Adrenal gland (tissue), 12 donors: ENCODE measurements around the gene ICE1. TPM values are rescaled to one million over a fixed set of nuclear protein-coding genes. Genes with fewer than 3 reads are reported as not detected.

Source experiments
- DNase-seq, 7 donors: peaks; one replicate each; pipeline ENCODE4 v3.0.0-alpha.2; 2019 to 2020
- H3K27ac ChIP-seq, 5 donors: fragments of 200-600 bp; sonication (generic) in 4 of 5; 1 replicate in 3 of 5; 2 replicates in 2 of 5; pipeline versions ENCODE4 v1.5.1 to v1.8.0; 2016 to 2020; ENCODE audit warnings: mild to moderate bottlenecking in 1 of 5
- H3K27me3 ChIP-seq: fragments of 200-600 bp; 2 replicates; pipeline ENCODE4 v1.8.0; 2021
- H3K36me3 ChIP-seq, 2 donors: fragments of 200-600 bp; replicated peaks in 1 of 2; 1 replicate in 1 of 2; 2 replicates in 1 of 2; pipeline versions ENCODE4 v1.5.1 to v1.8.0; 2018 to 2022
- H3K4me1 ChIP-seq, 2 donors: fragments of 200-600 bp; replicated peaks in 1 of 2; 1 replicate in 1 of 2; 2 replicates in 1 of 2; pipeline versions ENCODE4 v1.5.1 to v1.8.0; 2018 to 2021
- H3K4me3 ChIP-seq, 4 donors: fragments of 200-600 bp; sonication (generic) in 3 of 4; one replicate each; pipeline ENCODE4 v1.5.1; 2016 to 2018
- H3K9me3 ChIP-seq, 3 donors: fragments of 200-600 bp; sonication (generic) in 1 of 3; replicated peaks in 1 of 3; 1 replicate in 2 of 3; 2 replicates in 1 of 3; pipeline versions ENCODE4 v1.5.1 to v1.8.0; 2016 to 2021
- POLR2A ChIP-seq, 2 donors: fragments of 450-650 bp; IDR thresholded peaks; one replicate each; pipeline ENCODE4 v1.6.1; 2017; ENCODE audit warnings: antibody characterized with exemption in 2 of 2, mild to moderate bottlenecking in 2 of 2, moderate library complexity in 1 of 2
- WGBS, 4 donors: extraction: QIAGEN DNeasy Blood & Tissue Kit in 2 of 4; methylation state at CpG; one replicate each; pipeline versions ENCODE4 v1.1.5 to v1.1.7; 2013 to 2017; 5-methylcytosine and 5-hydroxymethylcytosine counted together
- intact Hi-C, 2 donors: fragments of 100-400 bp; cut with DNase I; formaldehyde crosslinking; loops; one replicate each; pipeline versions ENCODE4 v1.14.1 to v1.15.0; 2022 to 2023
- polyA plus RNA-seq, 3 donors: library from polyadenylated mRNA; stranded (reverse); fragments of 200-250 nt in 2 of 3; fragments of 350-450 nt in 1 of 3; fragmentation: Illumina TruSeq in 1 of 3; extraction: RNeasy Lipid Tissue Mini Kit (QIAGEN cat#74804) in 1 of 3; gene quantifications; one replicate each; pipeline ENCODE4 v1.2.3, GENCODE V29; 2013 to 2014
- total RNA-seq, 9 donors: library from RNA; depleted of rRNA in 4 of 9; stranded (reverse); fragments of >200 nt in 4 of 9; fragments of 120-200 nt in 1 of 9; fragmentation: NEBNext Ultra II Directional in 1 of 9; extraction: Animal tissue kit (Norgen Biotek cat#: 25700) in 1 of 9; gene quantifications; one replicate each; pipeline versions ENCODE4 v1.1.0 to v1.2.4, GENCODE V29; 2013 to 2023
- TF ChIP-seq, protein P1 (sequence below), 6 experiments: fragments of 450-650 bp in 4 of 6; fragments of 200-600 bp in 2 of 6; sonication (generic) in 1 of 6; IDR thresholded peaks; 1 replicate in 5 of 6; 2 replicates in 1 of 6; pipeline versions ENCODE4 v1.5.1 to v1.8.0; 2016 to 2021; ENCODE audit warnings: antibody characterized with exemption in 6 of 6, mild to moderate bottlenecking in 2 of 6, moderate library complexity in 1 of 6
- donor health status: healthy with polysubstance abuse.
- donor health status: Bipolar disorder and iron deficiency.
- donor health status: DM: yes; HTN: yes; CAD: no.
- donor health status: DM: no; HTN: no; CAD: no.
- donor health status: DM: no; HTN: no; CAD: no.
- donor health status: DM: yes; HTN: yes; CAD: no.

ICE1 gene
- total and polyA plus RNA-seq, 12 donors = 6.0 to 33.7 (median 21.2) TPM

DNA sequence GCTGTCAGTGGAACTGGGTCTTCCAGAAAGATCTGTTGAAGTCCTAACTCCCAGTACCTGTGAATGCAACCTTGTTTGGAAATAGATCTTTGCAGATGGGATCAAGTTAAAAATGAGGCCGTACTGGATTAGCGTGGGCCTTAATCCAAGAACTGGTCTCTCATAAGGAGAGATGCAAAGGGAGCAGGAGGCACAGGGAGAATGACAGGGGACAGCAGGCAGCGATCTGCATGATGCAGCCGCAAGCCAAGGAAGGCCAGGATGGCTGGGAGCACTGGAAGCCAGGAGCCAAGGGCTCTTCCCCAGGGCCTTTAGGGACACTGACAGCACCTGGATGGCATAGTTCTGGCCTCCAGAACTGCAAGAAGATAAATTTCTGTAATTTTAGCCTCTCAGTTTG is 114.4 kb downstream of the ICE1 start:
- no peak overlapping the region for H3K4me3 ChIP-seq
- intact Hi-C loops = no loop called here
- no peak for TF ChIP-seq POLR2A (IDR thresholded peaks at IDR 0.05)
- TF ChIP-seq, protein P1, sequence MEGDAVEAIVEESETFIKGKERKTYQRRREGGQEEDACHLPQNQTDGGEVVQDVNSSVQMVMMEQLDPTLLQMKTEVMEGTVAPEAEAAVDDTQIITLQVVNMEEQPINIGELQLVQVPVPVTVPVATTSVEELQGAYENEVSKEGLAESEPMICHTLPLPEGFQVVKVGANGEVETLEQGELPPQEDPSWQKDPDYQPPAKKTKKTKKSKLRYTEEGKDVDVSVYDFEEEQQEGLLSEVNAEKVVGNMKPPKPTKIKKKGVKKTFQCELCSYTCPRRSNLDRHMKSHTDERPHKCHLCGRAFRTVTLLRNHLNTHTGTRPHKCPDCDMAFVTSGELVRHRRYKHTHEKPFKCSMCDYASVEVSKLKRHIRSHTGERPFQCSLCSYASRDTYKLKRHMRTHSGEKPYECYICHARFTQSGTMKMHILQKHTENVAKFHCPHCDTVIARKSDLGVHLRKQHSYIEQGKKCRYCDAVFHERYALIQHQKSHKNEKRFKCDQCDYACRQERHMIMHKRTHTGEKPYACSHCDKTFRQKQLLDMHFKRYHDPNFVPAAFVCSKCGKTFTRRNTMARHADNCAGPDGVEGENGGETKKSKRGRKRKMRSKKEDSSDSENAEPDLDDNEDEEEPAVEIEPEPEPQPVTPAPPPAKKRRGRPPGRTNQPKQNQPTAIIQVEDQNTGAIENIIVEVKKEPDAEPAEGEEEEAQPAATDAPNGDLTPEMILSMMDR (IDR thresholded peaks at IDR 0.05) = no peak
- no peaks in the 10 kb centered on the region for H3K36me3 ChIP-seq
- H3K4me1 ChIP-seq = peaks cover 0 to under 1% of the 10 kb centered on the region in 2 donors
- H3K27me3 ChIP-seq = no peaks in the 10 kb centered on the region
- WGBS, 4 donors = 91 to 95% (median 94%) methylated on average over 4 of the region's 4 CpGs
- peak overlapping the region in 1 of 5 donors; percentile 72 for H3K27ac ChIP-seq
- DNase-seq = no peak
- no peaks in the 10 kb centered on the region for H3K9me3 ChIP-seq

DNA sequence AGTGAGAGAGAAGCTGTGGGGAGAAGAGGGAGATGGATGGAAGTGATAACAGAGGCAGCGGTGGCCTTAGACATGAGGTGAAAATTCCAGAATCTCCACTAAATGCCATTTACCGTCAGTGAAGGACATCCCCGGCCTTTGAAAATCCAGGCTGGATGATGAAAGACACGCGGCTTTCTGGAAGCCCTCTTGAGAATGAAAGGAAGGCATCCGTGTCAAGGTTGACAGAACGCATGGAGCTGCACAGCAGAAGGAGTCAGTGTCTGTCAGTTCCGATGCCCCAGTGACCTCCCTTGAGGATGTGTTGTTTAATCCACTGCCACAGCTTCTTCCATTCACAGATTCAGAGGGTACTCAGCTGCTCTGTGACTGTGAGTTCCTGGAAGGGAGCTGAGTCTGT is 114.9 kb downstream of the ICE1 start:
- WGBS, 4 donors = 40 to 52% (median 44%) methylated on average over 8 of the region's 8 CpGs
- Histone ChIP-seq H3K9me3 (no peaks in the 10 kb centered on the region), H3K4me3 (no peak overlapping the region), H3K27ac (peak overlapping the region in 1 of 5 donors; percentile 72), H3K4me1 (no peaks in the 10 kb centered on the region), H3K36me3 (no peaks in the 10 kb centered on the region), H3K27me3 (no peaks in the 10 kb centered on the region)
- peak in 6 of 7 donors; percentile 46 to 85 (median 67) for DNase-seq
- no peak for TF ChIP-seq POLR2A (IDR thresholded peaks at IDR 0.05)
- TF ChIP-seq, protein P1 (IDR thresholded peaks at IDR 0.05) = no peak
- intact Hi-C loops = no loop called here

DNA sequence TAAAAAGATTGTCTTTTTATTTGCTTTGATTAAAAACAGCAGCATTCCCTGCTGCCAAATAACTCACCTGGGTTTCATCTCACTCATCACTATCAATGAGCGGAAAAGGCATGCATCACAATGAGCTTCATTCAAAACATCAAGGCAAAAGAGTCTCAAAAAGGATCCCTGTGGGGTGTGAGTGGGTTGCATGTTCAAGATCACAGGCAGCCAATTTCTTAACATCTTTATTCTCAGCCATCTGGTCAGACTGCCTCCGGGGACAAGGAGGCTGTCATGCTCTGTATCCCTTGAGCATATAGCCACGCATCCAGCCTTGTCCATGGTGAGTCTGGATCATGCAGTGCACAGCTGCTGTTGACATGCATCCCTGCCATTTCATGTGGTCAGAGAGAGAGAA is 117.1 kb downstream of the ICE1 start:
- no peaks in the 10 kb centered on the region for H3K9me3 ChIP-seq
- no peaks in the 10 kb centered on the region for H3K27me3 ChIP-seq
- no peak overlapping the region for H3K4me3 ChIP-seq
- no peak overlapping the region for H3K27ac ChIP-seq
- intact Hi-C loops = no loop called here
- no peaks in the 10 kb centered on the region for H3K36me3 ChIP-seq
- WGBS, 4 donors = 55 to 67% (median 63%) methylated on average over 3 of the region's 3 CpGs
- H3K4me1 ChIP-seq = no peaks in the 10 kb centered on the region
- TF ChIP-seq, protein P1 (IDR thresholded peaks at IDR 0.05) = no peak
- no peak for TF ChIP-seq POLR2A (IDR thresholded peaks at IDR 0.05)
- no peak for DNase-seq
